GM19239 (cell line): ENCODE measurements around the gene AASDH.

ENCODE experiments used
- DNase-seq: peaks from one replicate; pipeline ENCODE4 v3.0.0; 2011; ENCODE audit warnings: low spot score; ENCODE audit not compliant: insufficient read length
- FAIRE-seq: peaks from 2 replicates; lab custom pipeline; 2011; peaks lifted over from hg19 to GRCh38; lab: Jason Lieb, UNC

The AASDH gene

GRCh38 chr4:56296526-56296925, 90.8 kb downstream of the AASDH start:
- no peak for DNase-seq
- FAIRE-seq = no peak

- FAIRE-seq (no peak), DNase-seq (no peak)
Measured at GRCh38 chr4:56293121-56293520, 94.2 kb downstream of the AASDH start.

GRCh38 chr4:56289934-56290333, 97.4 kb downstream of the AASDH start:
- no peak for DNase-seq
- FAIRE-seq = no peak

- DNase-seq = no peak
- FAIRE-seq = no peak
Measured at GRCh38 chr4:56288663-56289062, 98.6 kb downstream of the AASDH start.
